NCI-H345 treated with DMSO at 0.1 percent for 48 hours (cell line): ENCODE data around the gene FBXO47.

ENCODE experiments used
- DNase-seq: peaks from one replicate; lab custom pipeline; 2025; ENCODE audit not compliant: unreplicated experiment; lab: John Stamatoyannopoulos, UW

FBXO47 gene

GRCh38 chr17:38905375-38905774 is 61.8 kb downstream of the FBXO47 start:
- DNase-seq = no peak

- no peak for DNase-seq
Observed at GRCh38 chr17:38904892-38905291, 62.3 kb downstream of the FBXO47 start.

GRCh38 chr17:38903404-38903803 is 63.8 kb downstream of the FBXO47 start:
- DNase-seq = no peak

- no peak for DNase-seq
Observed at GRCh38 chr17:38900978-38901656, 66.1 kb downstream of the FBXO47 start.

GRCh38 chr17:38899421-38899820 is 67.8 kb downstream of the FBXO47 start:
- DNase-seq = no peak

- DNase-seq = no peak
Observed at GRCh38 chr17:38898812-38899348, 68.3 kb downstream of the FBXO47 start.

GRCh38 chr17:38898291-38898679 is 68.9 kb downstream of the FBXO47 start:
- DNase-seq = no peak

- DNase-seq = no peak
Observed at GRCh38 chr17:38897671-38898290, 69.4 kb downstream of the FBXO47 start.

- no peak for DNase-seq
Observed at GRCh38 chr17:38897176-38897575, 70.0 kb downstream of the FBXO47 start.

- no peak for DNase-seq
Observed at GRCh38 chr17:38896346-38896954, 70.8 kb downstream of the FBXO47 start.

- no peak for DNase-seq
Observed at GRCh38 chr17:38894276-38894675, 72.9 kb downstream of the FBXO47 start.

- DNase-seq = no peak
Observed at GRCh38 chr17:38893607-38894006, 73.6 kb downstream of the FBXO47 start.

GRCh38 chr17:38893113-38893512 is 74.1 kb downstream of the FBXO47 start:
- no peak for DNase-seq

GRCh38 chr17:38892620-38893019 is 74.6 kb downstream of the FBXO47 start:
- DNase-seq = no peak

- no peak for DNase-seq
Observed at GRCh38 chr17:38892083-38892482, 75.1 kb downstream of the FBXO47 start.

GRCh38 chr17:38891441-38891840 is 75.8 kb downstream of the FBXO47 start:
- DNase-seq = no peak

- DNase-seq = no peak
Observed at GRCh38 chr17:38890410-38890746, 76.8 kb downstream of the FBXO47 start.

- no peak for DNase-seq
Observed at GRCh38 chr17:38889745-38890409, 77.3 kb downstream of the FBXO47 start.

GRCh38 chr17:38888842-38889241 is 78.4 kb downstream of the FBXO47 start:
- DNase-seq = no peak

GRCh38 chr17:38886643-38887010 is 80.6 kb downstream of the FBXO47 start:
- no peak for DNase-seq
